ENCODE results near the gene IL20. TPM values are rescaled to one million over a fixed set of nuclear protein-coding genes. Genes with fewer than 3 reads are reported as not detected.

The IL20 gene
- not detected in 2 replicates for total RNA-seq
- long read RNA-seq: 0 reads

GRCh38 chr1:206864939-206865671 lies at the start of gene IL20:
IL20 (plus strand) TSS chr1:206865623; CDS start chr1:206865853, 230 bp downstream.
- Mint-ChIP-seq H3K27ac (ENCODE audit: unreplicated experiment) (no peak within 1 kb of the TSS), H3K27me3 (ENCODE audit: unreplicated experiment) (peaks cover 46% of the 10 kb centered on the region)

GRCh38 chr1:206816390-206817287 lies 48.8 kb upstream of the IL20 start:
- no peak overlapping the region for H3K27ac Mint-ChIP-seq (ENCODE audit: unreplicated experiment)
- H3K9me3 Mint-ChIP-seq (ENCODE audit: unreplicated experiment): peaks cover 10% of the 10 kb centered on the region
- no peaks in the 10 kb centered on the region for H3K36me3 Mint-ChIP-seq (ENCODE audit: unreplicated experiment)
- no peak for TF ChIP-seq CTCF (IDR thresholded peaks at IDR 0.05)
- no peaks in the 10 kb centered on the region for H3K4me1 Mint-ChIP-seq (ENCODE audit: unreplicated experiment)
- peaks cover 8% of the 10 kb centered on the region for H3K27me3 Mint-ChIP-seq (ENCODE audit: unreplicated experiment)
- DNase-seq (ENCODE audit: extremely low spot score, unreplicated experiment): no peak
- H3K4me3 Mint-ChIP-seq (ENCODE audit: unreplicated experiment): no peak overlapping the region

More at GRCh38 chr1:206864939-206865671, at the start of gene IL20:
- H3K36me3 Mint-ChIP-seq (ENCODE audit: unreplicated experiment): no peaks in the 10 kb centered on the region
- H3K9me3 Mint-ChIP-seq (ENCODE audit: unreplicated experiment): no peaks in the 10 kb centered on the region
- TF ChIP-seq CTCF (IDR thresholded peaks at IDR 0.05): peak; percentile 60
- H3K4me1 Mint-ChIP-seq (ENCODE audit: unreplicated experiment): no peaks in the 10 kb centered on the region
- H3K4me3 Mint-ChIP-seq (ENCODE audit: unreplicated experiment): no peak within 1 kb of the TSS
- DNase-seq (ENCODE audit: extremely low spot score, unreplicated experiment): peak; percentile 84

GRCh38 chr1:206821493-206821892 lies 43.9 kb upstream of the IL20 start:
- peaks cover 5% of the 10 kb centered on the region for H3K27me3 Mint-ChIP-seq (ENCODE audit: unreplicated experiment)

GRCh38 chr1:206823727-206824126 lies 41.7 kb upstream of the IL20 start:
- Mint-ChIP-seq H3K27me3 (ENCODE audit: unreplicated experiment) (peaks cover 3% of the 10 kb centered on the region), H3K4me3 (ENCODE audit: unreplicated experiment) (no peak overlapping the region), H3K9me3 (ENCODE audit: unreplicated experiment) (no peaks in the 10 kb centered on the region), H3K4me1 (ENCODE audit: unreplicated experiment) (peaks cover 11% of the 10 kb centered on the region), H3K36me3 (ENCODE audit: unreplicated experiment) (no peaks in the 10 kb centered on the region), H3K27ac (ENCODE audit: unreplicated experiment) (no peak overlapping the region)
- no peak for DNase-seq (ENCODE audit: extremely low spot score, unreplicated experiment)
- no peak for TF ChIP-seq CTCF (IDR thresholded peaks at IDR 0.05)

More at GRCh38 chr1:206821493-206821892, 43.9 kb upstream of the IL20 start:
- Mint-ChIP-seq H3K4me3 (ENCODE audit: unreplicated experiment) (no peak overlapping the region), H3K4me1 (ENCODE audit: unreplicated experiment) (peaks cover 11% of the 10 kb centered on the region), H3K27ac (ENCODE audit: unreplicated experiment) (no peak overlapping the region), H3K36me3 (ENCODE audit: unreplicated experiment) (no peaks in the 10 kb centered on the region), H3K9me3 (ENCODE audit: unreplicated experiment) (no peaks in the 10 kb centered on the region)
- DNase-seq (ENCODE audit: extremely low spot score, unreplicated experiment): no peak
- no peak for TF ChIP-seq CTCF (IDR thresholded peaks at IDR 0.05)

- Mint-ChIP-seq H3K27ac (ENCODE audit: unreplicated experiment) (no peak overlapping the region), H3K4me3 (ENCODE audit: unreplicated experiment) (no peak overlapping the region), H3K36me3 (ENCODE audit: unreplicated experiment) (no peaks in the 10 kb centered on the region), H3K27me3 (ENCODE audit: unreplicated experiment) (peaks cover 3% of the 10 kb centered on the region), H3K9me3 (ENCODE audit: unreplicated experiment) (no peaks in the 10 kb centered on the region), H3K4me1 (ENCODE audit: unreplicated experiment) (peaks cover 11% of the 10 kb centered on the region)
- no peak for TF ChIP-seq CTCF (IDR thresholded peaks at IDR 0.05)
- no peak for DNase-seq (ENCODE audit: extremely low spot score, unreplicated experiment)
Observed at GRCh38 chr1:206824331-206824730, 41.1 kb upstream of the IL20 start.
